ENCODE data around the gene TNFRSF19. TPM values are rescaled to one million over a fixed set of nuclear protein-coding genes. Genes with fewer than 3 reads are reported as not detected.

The TNFRSF19 gene
- total RNA-seq, 2 donors from 2014 or later, result 0.82 to 0.90 TPM

- no peaks in the 10 kb centered on the region for H3K36me3 ChIP-seq
- no peaks in the 10 kb centered on the region for H3K9me3 ChIP-seq
- no peak overlapping the region for H3K27ac ChIP-seq
- H3K27me3 ChIP-seq, result no peaks in the 10 kb centered on the region
- DNase-seq, result no peak
- intact Hi-C loops (cut with DNase I), result no loop called here
- no peaks in the 10 kb centered on the region for H3K4me1 ChIP-seq
- H3K9ac ChIP-seq (ENCODE audit: low read depth in 2 of 2, low read length in 2 of 2), result no peak overlapping the region
- TF ChIP-seq CTCF (IDR thresholded peaks at IDR 0.05), result no peak
- no peak overlapping the region for H3K4me3 ChIP-seq
These were observed 140.2 kb downstream of the TNFRSF19 start for GRCh38 chr13:23710366-23710765.

- no peak for TF ChIP-seq CTCF (IDR thresholded peaks at IDR 0.05)
- no peak overlapping the region for H3K27ac ChIP-seq
- H3K4me1 ChIP-seq, result no peaks in the 10 kb centered on the region
- DNase-seq, result no peak
- H3K9me3 ChIP-seq, result no peaks in the 10 kb centered on the region
- no peaks in the 10 kb centered on the region for H3K36me3 ChIP-seq
- intact Hi-C loops (cut with DNase I), result no loop called here
- no peak overlapping the region for H3K9ac ChIP-seq (ENCODE audit: low read depth in 2 of 2, low read length in 2 of 2)
- H3K27me3 ChIP-seq, result no peaks in the 10 kb centered on the region
- H3K4me3 ChIP-seq, result no peak overlapping the region
These were observed 141.1 kb downstream of the TNFRSF19 start for GRCh38 chr13:23711355-23711754.

GRCh38 chr13:23714672-23715071, 144.5 kb downstream of the TNFRSF19 start:
- DNase-seq, result no peak
- Histone ChIP-seq H3K4me3 (no peak overlapping the region), H3K27me3 (no peaks in the 10 kb centered on the region), H3K36me3 (no peaks in the 10 kb centered on the region), H3K9ac (ENCODE audit: low read depth in 2 of 2, low read length in 2 of 2) (no peak overlapping the region), H3K27ac (no peak overlapping the region), H3K9me3 (no peaks in the 10 kb centered on the region), H3K4me1 (no peaks in the 10 kb centered on the region)
- no peak for TF ChIP-seq CTCF (IDR thresholded peaks at IDR 0.05)
- intact Hi-C loops (cut with DNase I), result no loop called here

- no peak for DNase-seq
- no peak overlapping the region for H3K4me3 ChIP-seq
- H3K27me3 ChIP-seq, result no peaks in the 10 kb centered on the region
- no peak overlapping the region for H3K27ac ChIP-seq
- intact Hi-C loops (cut with DNase I), result no loop called here
- H3K36me3 ChIP-seq, result no peaks in the 10 kb centered on the region
- no peak for TF ChIP-seq CTCF (IDR thresholded peaks at IDR 0.05)
- no peaks in the 10 kb centered on the region for H3K9me3 ChIP-seq
- no peaks in the 10 kb centered on the region for H3K4me1 ChIP-seq
- H3K9ac ChIP-seq (ENCODE audit: low read depth in 2 of 2, low read length in 2 of 2), result no peak overlapping the region
These were observed 145.0 kb downstream of the TNFRSF19 start for GRCh38 chr13:23715092-23715761.

- Histone ChIP-seq H3K36me3 (no peaks in the 10 kb centered on the region), H3K4me3 (no peak overlapping the region), H3K4me1 (no peaks in the 10 kb centered on the region), H3K27ac (no peak overlapping the region), H3K27me3 (no peaks in the 10 kb centered on the region), H3K9me3 (no peaks in the 10 kb centered on the region), H3K9ac (ENCODE audit: low read depth in 2 of 2, low read length in 2 of 2) (no peak overlapping the region)
- TF ChIP-seq CTCF (IDR thresholded peaks at IDR 0.05), result no peak
- intact Hi-C loops (cut with DNase I), result no loop called here
- no peak for DNase-seq
These were observed 145.6 kb downstream of the TNFRSF19 start for GRCh38 chr13:23715762-23716235.

All from colonic mucosa (tissue), 4 donors.